ENCODE data around the gene PLOD3.

The PLOD3 gene

DNA sequence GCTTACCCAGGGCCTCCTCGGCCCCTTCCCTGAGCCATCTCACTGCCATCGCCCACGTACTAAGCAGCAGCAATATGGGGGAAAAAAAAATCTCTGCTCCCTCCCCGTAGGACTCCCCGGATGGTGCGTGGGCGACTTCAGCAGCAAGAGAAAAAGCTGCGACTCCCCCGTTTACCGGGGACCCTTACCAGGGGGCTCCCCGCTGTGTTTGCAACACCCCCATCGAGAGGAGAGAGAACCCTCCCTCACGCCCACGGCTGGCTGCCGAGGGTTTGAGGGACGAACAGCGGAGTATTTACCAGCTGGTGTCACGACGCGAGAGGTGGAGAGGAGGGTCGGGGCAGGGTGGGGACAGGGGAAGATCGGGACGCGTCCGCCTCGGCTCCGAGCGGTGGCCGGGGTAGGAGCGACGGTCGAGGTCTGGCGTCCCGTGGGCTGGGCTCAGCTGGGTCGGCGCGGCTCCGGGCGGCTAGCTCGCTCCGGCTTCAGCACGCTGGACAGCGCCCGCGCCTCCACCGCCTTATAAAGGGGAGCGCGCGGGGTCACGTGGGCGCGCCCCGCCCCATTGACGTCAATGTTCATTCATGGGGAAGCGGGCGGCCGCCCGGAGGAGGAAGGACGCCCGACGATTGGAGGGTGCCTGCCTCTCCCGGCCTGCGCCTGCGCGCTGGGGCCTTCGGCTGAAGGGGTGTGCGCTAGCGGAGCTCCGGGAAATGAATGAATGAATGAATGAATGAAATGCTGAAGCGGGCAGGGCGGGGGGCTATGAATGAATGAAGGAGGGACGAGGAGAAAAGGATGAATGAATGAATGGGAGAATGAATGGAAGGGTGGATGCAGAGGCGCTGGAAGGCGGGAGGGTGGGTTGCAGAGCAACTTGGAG lies 52.1 kb downstream of the PLOD3 start, which contains the start of gene VGF:
VGF (minus strand) TSS at position 495 of the 883 bp plus-strand sequence. CDS start 726 bp downstream, outside the sequence.
- H3K9me3 Mint-ChIP-seq: no peaks in the 10 kb centered on the region
- intact Hi-C loops (cut with micrococcal nuclease): loop anchor here (1.0 kb wide), 1 partner anchor 11 kb away; the partner anchor contains the start of gene AP1S1
- peaks cover 91% of the 10 kb centered on the region for H3K27me3 Mint-ChIP-seq
- peaks cover 52% of the 10 kb centered on the region for H3K4me1 Mint-ChIP-seq (ENCODE audit: low read depth)
- H3K36me3 Mint-ChIP-seq (ENCODE audit: low read depth): peaks cover 15% of the 10 kb centered on the region
- H3K27ac Mint-ChIP-seq: peak within 1 kb of the TSS; percentile 7
- peak within 1 kb of the TSS; percentile 74 for H3K4me3 Mint-ChIP-seq

DNA sequence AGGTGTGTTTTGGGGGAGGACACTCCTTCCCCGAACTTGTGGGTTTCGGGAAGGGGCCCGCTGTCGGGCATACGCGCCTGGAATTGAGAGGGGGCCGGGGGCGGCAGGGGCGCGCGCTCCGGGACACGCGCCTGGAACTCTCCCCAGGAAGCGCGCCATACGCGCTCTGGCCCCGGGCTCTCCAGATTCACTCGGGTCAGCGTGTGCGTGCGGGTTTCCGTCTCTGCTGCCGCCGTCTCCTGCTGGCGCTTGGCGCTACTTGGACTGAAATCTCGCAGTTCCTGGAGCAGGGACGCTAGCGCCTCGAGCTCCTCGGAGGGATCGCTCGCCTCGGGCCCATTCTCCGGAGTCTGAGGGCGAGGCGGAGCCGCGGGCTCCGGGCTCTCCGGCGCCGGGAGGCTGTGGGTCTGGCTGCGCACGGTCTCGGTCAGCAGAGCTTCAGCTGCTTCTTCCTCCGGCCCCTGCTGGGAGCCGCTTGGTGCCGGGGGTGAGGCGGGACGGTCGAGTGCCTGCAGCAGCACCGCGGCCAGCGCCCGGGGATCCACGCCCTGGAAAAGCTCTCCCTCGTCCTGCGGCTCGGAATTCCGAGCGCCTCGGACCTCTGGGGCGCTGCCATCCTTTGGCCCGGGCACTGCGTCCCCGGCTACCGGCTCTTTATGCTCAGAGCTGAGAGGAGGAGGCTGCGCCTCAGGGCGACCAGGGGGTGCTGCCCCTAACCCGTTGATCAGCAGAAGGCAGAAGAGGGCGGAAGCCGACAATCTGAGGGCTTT lies 53.1 kb downstream of the PLOD3 start:
- H3K27me3 Mint-ChIP-seq: peaks cover 81% of the 10 kb centered on the region
- peak overlapping the region; percentile 39 for H3K4me3 Mint-ChIP-seq
- no peak overlapping the region for H3K27ac Mint-ChIP-seq
- H3K9me3 Mint-ChIP-seq: no peaks in the 10 kb centered on the region
- peaks cover 41% of the 10 kb centered on the region for H3K4me1 Mint-ChIP-seq (ENCODE audit: low read depth)
- H3K36me3 Mint-ChIP-seq (ENCODE audit: low read depth): peaks cover 26% of the 10 kb centered on the region
- intact Hi-C loops (cut with micrococcal nuclease): no loop called here

DNA sequence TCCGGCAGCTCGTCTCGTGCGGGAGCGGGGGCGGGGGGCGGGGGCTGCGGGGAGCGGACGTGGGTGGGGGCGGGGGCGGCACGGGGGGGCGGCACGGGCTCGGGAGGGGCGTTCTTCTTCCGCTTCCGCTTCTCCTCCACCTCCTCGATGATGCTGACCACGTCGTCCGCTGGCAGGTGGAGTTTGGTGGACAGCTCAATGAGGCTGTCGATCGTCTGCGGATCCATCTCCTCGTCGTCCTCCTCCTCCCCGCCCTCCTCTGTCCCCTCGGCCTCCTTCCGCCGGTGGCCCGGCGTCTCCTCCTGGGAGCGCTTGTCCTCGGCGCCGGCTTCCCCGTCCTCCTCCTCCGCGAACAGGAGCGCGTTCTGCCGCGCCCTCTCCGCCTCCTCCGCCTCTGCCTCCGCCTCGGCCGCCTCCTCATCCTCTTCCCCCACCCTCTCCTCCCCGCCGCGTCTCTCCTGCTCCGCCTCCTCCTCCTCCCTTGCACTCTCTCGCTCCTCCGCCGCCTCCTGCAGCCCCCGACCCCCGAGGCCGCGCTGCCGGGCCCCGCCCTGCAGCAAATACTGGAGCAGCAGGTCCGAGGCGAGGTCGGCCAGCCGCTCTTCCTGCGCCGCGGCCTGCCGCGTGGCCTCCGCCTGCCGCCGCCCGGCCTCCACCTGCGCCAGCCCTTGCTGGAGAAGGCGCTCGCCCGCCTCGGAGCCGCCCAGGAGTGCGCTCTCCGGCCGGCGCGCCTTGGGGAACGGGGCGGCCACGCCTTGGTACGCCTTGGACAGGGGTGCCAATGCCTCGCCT lies 53.9 kb downstream of the PLOD3 start:
- Mint-ChIP-seq H3K9me3 (no peaks in the 10 kb centered on the region), H3K4me1 (ENCODE audit: low read depth) (peaks cover 33% of the 10 kb centered on the region), H3K36me3 (ENCODE audit: low read depth) (peaks cover 33% of the 10 kb centered on the region), H3K27ac (no peak overlapping the region), H3K27me3 (peaks cover 73% of the 10 kb centered on the region), H3K4me3 (peak overlapping the region; percentile 68)
- intact Hi-C loops (cut with micrococcal nuclease): no loop called here

DNA sequence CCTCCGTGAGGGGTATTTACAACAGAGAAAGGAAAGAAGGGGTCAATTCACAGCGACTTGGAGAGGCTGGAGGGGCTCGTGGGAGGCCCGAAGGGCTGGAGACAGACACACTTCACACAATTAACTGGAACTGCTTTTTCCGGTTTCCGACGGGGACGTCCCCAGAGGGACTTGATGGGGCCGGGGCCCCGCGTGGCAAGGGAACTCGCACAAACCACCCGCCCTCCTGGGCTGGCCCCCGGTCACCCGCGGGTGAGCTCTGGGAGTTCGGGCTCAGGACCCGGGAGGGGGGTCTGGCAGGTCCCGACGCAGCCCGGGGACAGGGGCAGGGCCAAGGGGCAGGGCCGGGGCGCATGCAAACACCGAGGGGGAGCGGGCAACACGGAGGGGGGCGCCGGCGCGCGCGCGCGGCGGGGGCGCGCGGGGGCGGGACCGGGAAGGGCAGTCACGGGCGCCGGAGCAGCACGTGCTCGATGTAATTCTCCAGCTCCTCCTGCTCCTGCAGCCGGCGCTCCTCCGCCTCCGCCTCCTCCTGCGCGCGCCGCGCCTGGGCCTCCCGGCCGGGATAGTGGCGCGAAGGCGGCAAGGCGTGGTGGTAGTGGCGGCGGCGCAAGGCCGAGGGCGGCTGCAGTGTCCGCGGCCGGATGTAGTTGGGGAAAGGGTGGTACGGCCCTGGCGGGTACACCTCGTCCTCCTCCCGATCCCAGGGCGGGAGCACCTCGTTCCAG lies 54.7 kb downstream of the PLOD3 start:
- Mint-ChIP-seq H3K27me3 (peaks cover 66% of the 10 kb centered on the region), H3K9me3 (no peaks in the 10 kb centered on the region), H3K4me1 (ENCODE audit: low read depth) (peaks cover 30% of the 10 kb centered on the region), H3K36me3 (ENCODE audit: low read depth) (peaks cover 38% of the 10 kb centered on the region), H3K4me3 (peak overlapping the region; percentile 64), H3K27ac (no peak overlapping the region)
- intact Hi-C loops (cut with micrococcal nuclease): no loop called here

DNA sequence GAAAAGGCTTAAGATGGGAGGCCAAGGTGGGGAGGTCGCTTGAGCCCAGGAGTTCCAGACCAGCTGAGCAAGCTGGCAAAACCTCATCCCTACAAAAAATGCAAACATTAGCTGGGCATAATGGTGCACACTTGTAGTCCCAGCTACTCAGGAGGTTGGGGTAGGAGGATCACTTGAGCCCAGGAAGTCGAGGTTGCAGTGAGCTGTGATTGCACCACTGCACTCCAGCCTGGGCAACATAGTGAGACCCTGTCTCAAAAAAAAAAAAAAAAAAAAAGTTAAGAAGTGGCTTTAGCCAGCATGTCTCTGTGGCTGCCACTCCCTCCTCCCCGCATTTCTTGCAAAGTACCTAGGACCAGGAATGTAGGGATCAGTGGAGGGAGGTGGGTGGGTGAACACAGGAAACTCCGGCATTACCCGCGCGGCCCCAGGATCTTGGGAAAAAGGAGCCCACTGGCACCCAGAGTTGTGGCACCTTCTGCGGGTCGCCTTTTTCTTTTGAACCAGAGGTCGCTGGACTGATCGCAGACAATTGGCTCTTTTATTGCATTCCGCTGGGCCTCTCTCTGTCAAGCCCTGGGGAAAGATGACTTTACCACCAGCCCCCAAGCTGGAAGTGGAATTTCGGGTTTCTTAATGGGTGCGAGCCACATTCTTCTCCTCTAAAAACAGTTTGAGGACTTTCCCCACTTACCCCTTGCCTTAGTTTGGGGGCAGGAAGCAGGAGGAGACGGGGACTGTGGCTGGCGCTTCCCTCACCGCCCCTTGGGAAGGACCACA lies 55.5 kb downstream of the PLOD3 start:
- no peak overlapping the region for H3K27ac Mint-ChIP-seq
- H3K36me3 Mint-ChIP-seq (ENCODE audit: low read depth): peaks cover 46% of the 10 kb centered on the region
- H3K4me1 Mint-ChIP-seq (ENCODE audit: low read depth): peaks cover 24% of the 10 kb centered on the region
- H3K4me3 Mint-ChIP-seq: peak overlapping the region; percentile 64
- intact Hi-C loops (cut with micrococcal nuclease): no loop called here
- peaks cover 58% of the 10 kb centered on the region for H3K27me3 Mint-ChIP-seq
- H3K9me3 Mint-ChIP-seq: no peaks in the 10 kb centered on the region

DNA sequence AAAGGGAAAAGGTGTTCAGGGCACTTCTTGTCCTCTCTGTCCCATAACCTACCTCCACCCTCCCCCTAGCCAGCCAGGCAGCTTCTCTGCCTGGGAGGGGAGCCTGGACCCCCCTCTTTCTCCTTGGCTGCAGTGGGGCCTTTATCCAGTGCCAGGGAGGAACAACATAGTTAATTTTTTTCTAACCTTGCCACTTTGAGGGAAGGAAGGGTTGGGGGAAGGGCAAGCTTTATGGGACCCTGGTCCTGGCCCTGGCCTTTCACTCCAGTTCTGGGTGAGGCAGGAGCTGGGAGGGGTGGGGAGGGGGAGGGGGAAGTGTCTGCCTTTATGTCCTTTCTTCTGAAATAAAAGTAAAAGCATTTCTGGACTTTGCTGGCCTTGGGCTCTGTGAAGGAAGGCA lies 56.5 kb downstream of the PLOD3 start:
- no peak overlapping the region for H3K4me3 Mint-ChIP-seq
- H3K4me1 Mint-ChIP-seq (ENCODE audit: low read depth): peaks cover 20% of the 10 kb centered on the region
- peaks cover 48% of the 10 kb centered on the region for H3K27me3 Mint-ChIP-seq
- no peaks in the 10 kb centered on the region for H3K9me3 Mint-ChIP-seq
- peaks cover 54% of the 10 kb centered on the region for H3K36me3 Mint-ChIP-seq (ENCODE audit: low read depth)
- intact Hi-C loops (cut with micrococcal nuclease): no loop called here
- H3K27ac Mint-ChIP-seq: no peak overlapping the region

DNA sequence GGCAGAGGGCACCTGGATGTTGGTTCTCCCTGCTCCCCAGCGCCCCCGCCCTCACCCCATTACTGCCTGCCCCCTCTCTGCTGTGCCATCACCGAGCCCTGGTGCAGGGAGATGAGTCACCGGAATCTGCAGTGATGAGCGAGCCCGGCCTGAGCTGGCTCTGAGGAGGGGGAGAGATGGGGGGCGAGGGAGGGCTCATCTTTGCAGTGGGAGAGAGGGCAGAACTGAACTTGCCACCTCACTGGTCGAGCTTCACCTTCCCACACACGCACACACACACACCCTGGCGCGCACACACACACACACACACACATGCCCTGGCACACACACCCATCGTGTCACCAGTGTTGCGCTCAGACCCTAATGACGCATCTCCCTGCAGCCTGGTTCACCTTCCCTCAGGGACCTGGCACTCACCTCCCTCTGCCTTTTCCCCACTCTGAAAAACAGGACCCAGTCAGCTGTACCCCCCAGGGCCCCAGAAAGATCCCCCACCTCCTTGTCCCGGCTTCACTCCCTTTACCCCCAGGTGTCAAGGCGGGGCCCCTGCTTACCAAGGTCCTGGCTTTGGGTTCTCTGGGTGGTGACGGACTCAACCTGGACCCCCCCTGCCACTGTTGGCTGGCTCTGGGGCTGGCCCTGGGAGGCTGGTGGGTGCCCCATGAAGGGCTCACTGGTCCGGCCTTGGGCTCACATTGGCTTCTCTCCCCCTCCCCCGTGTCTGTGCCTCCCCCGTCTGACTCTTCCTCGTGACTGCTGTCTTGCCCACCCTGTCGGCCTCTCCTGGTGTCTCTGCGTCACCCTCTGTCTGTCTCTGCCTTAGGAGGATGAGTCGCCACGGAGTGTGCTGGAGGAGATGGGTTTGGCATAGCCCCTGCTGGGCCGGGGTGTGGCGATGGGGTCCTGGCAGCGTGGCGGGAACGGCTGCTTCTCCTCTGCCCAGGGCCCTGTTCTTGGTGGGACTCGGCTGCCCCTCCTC lies 57.4 kb downstream of the PLOD3 start:
- Mint-ChIP-seq H3K4me1 (ENCODE audit: low read depth) (peaks cover 20% of the 10 kb centered on the region), H3K36me3 (ENCODE audit: low read depth) (peaks cover 54% of the 10 kb centered on the region), H3K4me3 (no peak overlapping the region), H3K9me3 (no peaks in the 10 kb centered on the region), H3K27me3 (peaks cover 39% of the 10 kb centered on the region), H3K27ac (no peak overlapping the region)
- intact Hi-C loops (cut with micrococcal nuclease): no loop called here

DNA sequence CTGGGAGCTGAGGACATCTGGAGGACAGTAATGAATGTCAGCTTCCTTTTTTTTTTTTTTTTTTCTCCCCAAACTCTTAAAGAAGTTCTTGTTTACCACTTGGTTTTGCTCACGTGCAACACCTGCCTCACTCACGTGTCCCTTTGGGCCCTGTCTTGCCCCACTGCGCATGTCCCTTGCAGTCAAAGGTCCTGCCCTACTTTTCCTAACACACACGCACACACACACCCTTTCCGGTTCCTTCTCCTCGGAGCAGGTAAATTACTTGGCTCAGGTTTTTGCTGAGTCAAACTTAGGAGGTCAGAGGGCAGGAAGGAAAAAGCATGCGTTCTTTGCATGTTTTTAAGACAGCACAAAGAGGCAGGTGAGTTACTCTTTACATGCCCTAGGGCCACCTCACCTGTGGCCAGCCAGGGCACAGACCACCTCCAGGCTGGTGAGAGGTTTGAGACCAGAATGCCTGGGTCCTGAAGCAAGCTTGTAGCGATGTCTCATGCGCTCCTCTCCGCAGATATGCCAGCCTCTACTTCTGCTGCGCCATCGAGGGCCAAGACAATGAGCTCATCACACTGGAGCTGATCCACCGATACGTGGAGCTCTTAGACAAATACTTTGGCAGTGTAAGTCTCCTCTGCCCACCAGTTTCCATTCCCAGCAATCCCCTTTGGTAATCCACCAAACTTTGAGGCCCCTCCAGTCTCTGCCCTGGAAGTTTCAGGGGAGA lies 60.4 kb downstream of the PLOD3 start:
- Mint-ChIP-seq H3K27ac (no peak overlapping the region), H3K4me1 (ENCODE audit: low read depth) (peaks cover 30% of the 10 kb centered on the region), H3K36me3 (ENCODE audit: low read depth) (peaks cover 54% of the 10 kb centered on the region), H3K27me3 (peaks cover 27% of the 10 kb centered on the region), H3K4me3 (no peak overlapping the region), H3K9me3 (no peaks in the 10 kb centered on the region)
- intact Hi-C loops (cut with micrococcal nuclease): no loop called here

DNA sequence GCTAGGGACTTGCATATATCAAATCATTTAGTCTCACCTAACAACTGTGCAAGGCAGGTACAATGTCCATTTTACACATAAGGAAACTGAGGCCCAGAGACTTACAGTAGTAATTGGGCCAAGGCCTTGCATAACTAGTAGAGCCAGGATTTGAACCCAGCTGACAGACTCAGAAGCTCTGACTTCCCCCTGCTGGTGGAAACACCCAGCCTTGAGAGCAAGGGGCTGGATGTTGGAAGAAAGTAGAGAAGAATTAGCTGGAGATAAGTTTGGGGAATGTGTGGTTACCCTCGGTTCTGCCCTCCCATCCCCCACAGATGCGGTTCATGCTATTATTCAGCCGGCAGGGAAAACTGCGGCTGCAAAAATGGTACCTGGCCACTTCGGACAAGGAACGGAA lies 61.1 kb downstream of the PLOD3 start:
- peaks cover 30% of the 10 kb centered on the region for H3K4me1 Mint-ChIP-seq (ENCODE audit: low read depth)
- peaks cover 49% of the 10 kb centered on the region for H3K36me3 Mint-ChIP-seq (ENCODE audit: low read depth)
- peaks cover 22% of the 10 kb centered on the region for H3K27me3 Mint-ChIP-seq
- H3K4me3 Mint-ChIP-seq: no peak overlapping the region
- H3K27ac Mint-ChIP-seq: no peak overlapping the region
- no peaks in the 10 kb centered on the region for H3K9me3 Mint-ChIP-seq
- intact Hi-C loops (cut with micrococcal nuclease): no loop called here

All from dendritic cell treated with granulocyte-macrophage colony-stimulating factor and Interleukin-4, amounts not matched to agents 40 ng/mL and 50 ng/mL, for 4 days (primary cell).